Caco-2 (cell line): ENCODE measurements around the gene ARL6IP4. TPM values are rescaled to one million over a fixed set of nuclear protein-coding genes. Genes with fewer than 3 reads are reported as not detected.

ENCODE experiments used
- BruUV-seq: library from RNA; stranded (reverse); fragments of 400-500 nt; replicated peaks from 2 replicates; lab custom pipeline; 2021; lab: Mats Ljungman, UMichigan
- CTCF ChIA-PET: fragments of 300-600 bp; sonication (Branson Sonifier 250); formaldehyde crosslinking; loops from one replicate; lab custom pipeline; 2022; ENCODE audit warnings: antibody characterized with exemption; lab: Charles Lee
- POLR2A ChIA-PET: fragments of 300-600 bp; sonication (Branson Sonifier 250); formaldehyde crosslinking; loops from one replicate; lab custom pipeline; 2022; ENCODE audit warnings: antibody characterized with exemption; lab: Charles Lee
- DNase-seq, 2 experiments: peaks; one replicate each; pipeline versions ENCODE4 v3.0.0 to v3.0.0-alpha.2; 2020 to 2022
- H3K27me3 ChIP-seq: replicated peaks from 2 replicates; pipeline ENCODE4 v1.6.0; 2011; ENCODE audit warnings: low read length; ENCODE audit not compliant: control insufficient read depth, insufficient read depth
- H3K36me3 ChIP-seq: 2 replicates; pipeline ENCODE4 v1.5.1; 2011; ENCODE audit warnings: low read length; ENCODE audit not compliant: control insufficient read depth, insufficient read depth
- H3K4me1 ChIP-seq: fragments of 250-450 bp; sonication (Bioruptor Pico); 2 replicates; pipeline ENCODE4 v1.5.1; 2020; ENCODE audit warnings: mild to moderate bottlenecking
- H3K4me3 ChIP-seq: 2 replicates; pipeline ENCODE4 v1.5.1; 2011; ENCODE audit warnings: low read depth, mild to moderate bottlenecking, control low read depth, low read length
- H3K9me3 ChIP-seq: fragments of 250-450 bp; sonication (Bioruptor Pico); 2 replicates; pipeline ENCODE4 v1.5.1; 2020; ENCODE audit warnings: mild to moderate bottlenecking, moderate library complexity
- H3K27ac Mint-ChIP-seq: one replicate; pipeline ENCODE4 v1.8.0; 2022; ENCODE audit warnings: mixed read lengths; ENCODE audit not compliant: unreplicated experiment
- H3K27me3 Mint-ChIP-seq: one replicate; pipeline ENCODE4 v1.8.0; 2022; ENCODE audit warnings: mixed read lengths; ENCODE audit not compliant: insufficient read depth, unreplicated experiment
- H3K36me3 Mint-ChIP-seq: one replicate; pipeline ENCODE4 v1.8.0; 2022; ENCODE audit warnings: mild to moderate bottlenecking, mixed read lengths; ENCODE audit not compliant: insufficient read depth, unreplicated experiment
- H3K4me1 Mint-ChIP-seq: one replicate; pipeline ENCODE4 v1.8.0; 2022; ENCODE audit warnings: low read depth, mixed read lengths; ENCODE audit not compliant: unreplicated experiment
- H3K4me3 Mint-ChIP-seq: one replicate; pipeline ENCODE4 v1.8.0; 2022; ENCODE audit warnings: mild to moderate bottlenecking, moderate library complexity, mixed read lengths; ENCODE audit not compliant: unreplicated experiment
- H3K9me3 Mint-ChIP-seq: one replicate; pipeline ENCODE4 v1.8.0; 2022; ENCODE audit warnings: mixed read lengths; ENCODE audit not compliant: unreplicated experiment
- CTCF ChIP-seq, 2 experiments: fragments of 200-600 bp in 1 of 2; IDR thresholded peaks; 1 replicate in 1 of 2; 2 replicates in 1 of 2; pipeline versions ENCODE4 v1.5.1 to v1.8.0; 2011 to 2022; ENCODE audit warnings: antibody characterized with exemption in 1 of 2, control low read depth in 1 of 2, inconsistent platforms in 1 of 2, low read depth in 1 of 2, low read length in 1 of 2, mild to moderate bottlenecking in 1 of 2, moderate library complexity in 1 of 2; ENCODE audit not compliant: insufficient read depth in 1 of 2, severe bottlenecking in 1 of 2, unreplicated experiment in 1 of 2
- intact Hi-C: fragments of 100-400 bp; cut with micrococcal nuclease; formaldehyde crosslinking; loops from one replicate; pipeline ENCODE4 v1.10.0; 2022; ENCODE audit not compliant: unreplicated experiment
- total RNA-seq: library from RNA; stranded (reverse); gene quantifications from 2 replicates; pipeline ENCODE4 v1.2.3, GENCODE V29; 2022

The ARL6IP4 gene
- total RNA-seq, 1 experiment from 2014 or later: 103 TPM

GRCh38 chr12:122987086-122987951, 6.8 kb downstream of the ARL6IP4 start:
- H3K4me1 ChIP-seq: no peaks in the 10 kb centered on the region; the same call in 1 of the 2 replicates
- Mint-ChIP-seq H3K36me3 (peaks cover 17% of the 10 kb centered on the region), H3K27ac (no peak overlapping the region), H3K27me3 (no peaks in the 10 kb centered on the region), H3K4me3 (no peak overlapping the region), H3K4me1 (peaks cover 6% of the 10 kb centered on the region), H3K9me3 (no peaks in the 10 kb centered on the region)
- intact Hi-C loops: loop anchor here (10.0 kb wide), 1 partner anchor 157 kb away; no protein-coding TSS in a partner anchor
- BruUV-seq: no TSS peak
- POLR2A ChIA-PET: no interaction called here
- H3K27me3 ChIP-seq: no peaks in the 10 kb centered on the region
- TF ChIP-seq CTCF (IDR thresholded peaks at IDR 0.05; ENCODE audit: insufficient read depth in 1 of 2, low read depth in 1 of 2, low read length in 1 of 2, severe bottlenecking in 1 of 2, unreplicated experiment in 1 of 2): no peak
- H3K9me3 ChIP-seq: no peaks in the 10 kb centered on the region
- H3K4me3 ChIP-seq: no peak overlapping the region
- CTCF ChIA-PET: no interaction called here
- DNase-seq: no peak
- no peaks in the 10 kb centered on the region for H3K36me3 ChIP-seq

GRCh38 chr12:122988036-122988435, 7.6 kb downstream of the ARL6IP4 start:
- CTCF ChIA-PET: no interaction called here
- DNase-seq: no peak
- intact Hi-C loops: loop anchor here (10.0 kb wide), 1 partner anchor 157 kb away; no protein-coding TSS in a partner anchor
- Histone ChIP-seq H3K9me3 (no peaks in the 10 kb centered on the region), H3K4me1 (no peaks in the 10 kb centered on the region), H3K4me3 (no peak overlapping the region), H3K36me3 (no peaks in the 10 kb centered on the region), H3K27me3 (no peaks in the 10 kb centered on the region)
- Mint-ChIP-seq H3K36me3 (peaks cover 12% of the 10 kb centered on the region), H3K9me3 (no peaks in the 10 kb centered on the region), H3K27me3 (no peaks in the 10 kb centered on the region), H3K4me1 (peaks cover 5% of the 10 kb centered on the region), H3K27ac (no peak overlapping the region), H3K4me3 (no peak overlapping the region)
- no peak for TF ChIP-seq CTCF (IDR thresholded peaks at IDR 0.05; ENCODE audit: insufficient read depth in 1 of 2, low read depth in 1 of 2, low read length in 1 of 2, severe bottlenecking in 1 of 2, unreplicated experiment in 1 of 2)
- POLR2A ChIA-PET: no interaction called here
- no TSS peak for BruUV-seq

- peaks cover 6% of the 10 kb centered on the region for H3K36me3 Mint-ChIP-seq
- ChIA-PET POLR2A (no interaction called here), CTCF (no interaction called here)
- Histone ChIP-seq H3K9me3 (no peaks in the 10 kb centered on the region), H3K36me3 (no peaks in the 10 kb centered on the region), H3K4me1 (no peaks in the 10 kb centered on the region), H3K4me3 (no peak overlapping the region), H3K27me3 (no peaks in the 10 kb centered on the region)
- no peak overlapping the region for H3K4me3 Mint-ChIP-seq
- H3K9me3 Mint-ChIP-seq: no peaks in the 10 kb centered on the region
- no peak for DNase-seq
- no peak for TF ChIP-seq CTCF (IDR thresholded peaks at IDR 0.05; ENCODE audit: insufficient read depth in 1 of 2, low read depth in 1 of 2, low read length in 1 of 2, severe bottlenecking in 1 of 2, unreplicated experiment in 1 of 2)
- no peaks in the 10 kb centered on the region for H3K27me3 Mint-ChIP-seq
- no TSS peak for BruUV-seq
- no peaks in the 10 kb centered on the region for H3K4me1 Mint-ChIP-seq
- H3K27ac Mint-ChIP-seq: no peak overlapping the region
- intact Hi-C loops: loop anchor here (10.0 kb wide), 1 partner anchor 156 kb away; no protein-coding TSS in a partner anchor
Observed at GRCh38 chr12:122988612-122989212, 8.2 kb downstream of the ARL6IP4 start.
